Measurements from ENCODE around the gene MEG3.

Gene MEG3

GRCh38 chr14:100864206-100864605 is 38.3 kb downstream of the MEG3 start:
- Histone ChIP-seq H3K9ac (ENCODE audit: insufficient read length) (no peak overlapping the region), H3K27ac (no peak overlapping the region)
- TF ChIP-seq POLR2AphosphoS5 (IDR thresholded peaks at IDR 0.05; ENCODE audit: borderline replicate concordance, low read depth, low read length) (no peak), EZH2 (IDR thresholded peaks at IDR 0.05) (no peak), FOXP2 (optimal IDR thresholded peaks at IDR 0.05; ENCODE audit: control extremely low read depth, extremely low read length, insufficient read depth) (no peak)

GRCh38 chr14:100864960-100865681 is 39.2 kb downstream of the MEG3 start:
- Histone ChIP-seq H3K9ac (ENCODE audit: insufficient read length) (no peak overlapping the region), H3K36me3 (ENCODE audit: insufficient read depth, low read length) (no peaks in the 10 kb centered on the region; the same call in 1 of the 2 replicates), H3K27ac (no peak overlapping the region), H3K9me3 (ENCODE audit: low read depth, low read length) (no peaks in the 10 kb centered on the region), H3K4me3 (no peak overlapping the region)
- TF ChIP-seq POLR2AphosphoS5 (IDR thresholded peaks at IDR 0.05; ENCODE audit: borderline replicate concordance, low read depth, low read length) (no peak), FOXP2 (optimal IDR thresholded peaks at IDR 0.05; ENCODE audit: control extremely low read depth, extremely low read length, insufficient read depth) (no peak), EZH2 (IDR thresholded peaks at IDR 0.05) (no peak)
- no peak for DNase-seq (ENCODE audit: low read depth, low spot score)

More at GRCh38 chr14:100864206-100864605, 38.3 kb downstream of the MEG3 start:
- Histone ChIP-seq H3K9me3 (ENCODE audit: low read depth, low read length) (no peaks in the 10 kb centered on the region), H3K36me3 (ENCODE audit: insufficient read depth, low read length) (no peaks in the 10 kb centered on the region; the same call in 1 of the 2 replicates), H3K4me3 (no peak overlapping the region)
- DNase-seq (ENCODE audit: low read depth, low spot score): no peak

GRCh38 chr14:100865682-100866591 is 40.0 kb downstream of the MEG3 start:
- H3K4me3 ChIP-seq: no peak overlapping the region
- no peak for DNase-seq (ENCODE audit: low read depth, low spot score)
- TF ChIP-seq EZH2 (IDR thresholded peaks at IDR 0.05) (no peak), FOXP2 (optimal IDR thresholded peaks at IDR 0.05; ENCODE audit: control extremely low read depth, extremely low read length, insufficient read depth) (no peak), POLR2AphosphoS5 (IDR thresholded peaks at IDR 0.05; ENCODE audit: borderline replicate concordance, low read depth, low read length) (no peak)
- no peaks in the 10 kb centered on the region for H3K9me3 ChIP-seq (ENCODE audit: low read depth, low read length)
- H3K36me3 ChIP-seq (ENCODE audit: insufficient read depth, low read length): no peaks in the 10 kb centered on the region; the same call in 1 of the 2 replicates
- no peak overlapping the region for H3K9ac ChIP-seq (ENCODE audit: insufficient read length)
- H3K27ac ChIP-seq: no peak overlapping the region

DNA sequence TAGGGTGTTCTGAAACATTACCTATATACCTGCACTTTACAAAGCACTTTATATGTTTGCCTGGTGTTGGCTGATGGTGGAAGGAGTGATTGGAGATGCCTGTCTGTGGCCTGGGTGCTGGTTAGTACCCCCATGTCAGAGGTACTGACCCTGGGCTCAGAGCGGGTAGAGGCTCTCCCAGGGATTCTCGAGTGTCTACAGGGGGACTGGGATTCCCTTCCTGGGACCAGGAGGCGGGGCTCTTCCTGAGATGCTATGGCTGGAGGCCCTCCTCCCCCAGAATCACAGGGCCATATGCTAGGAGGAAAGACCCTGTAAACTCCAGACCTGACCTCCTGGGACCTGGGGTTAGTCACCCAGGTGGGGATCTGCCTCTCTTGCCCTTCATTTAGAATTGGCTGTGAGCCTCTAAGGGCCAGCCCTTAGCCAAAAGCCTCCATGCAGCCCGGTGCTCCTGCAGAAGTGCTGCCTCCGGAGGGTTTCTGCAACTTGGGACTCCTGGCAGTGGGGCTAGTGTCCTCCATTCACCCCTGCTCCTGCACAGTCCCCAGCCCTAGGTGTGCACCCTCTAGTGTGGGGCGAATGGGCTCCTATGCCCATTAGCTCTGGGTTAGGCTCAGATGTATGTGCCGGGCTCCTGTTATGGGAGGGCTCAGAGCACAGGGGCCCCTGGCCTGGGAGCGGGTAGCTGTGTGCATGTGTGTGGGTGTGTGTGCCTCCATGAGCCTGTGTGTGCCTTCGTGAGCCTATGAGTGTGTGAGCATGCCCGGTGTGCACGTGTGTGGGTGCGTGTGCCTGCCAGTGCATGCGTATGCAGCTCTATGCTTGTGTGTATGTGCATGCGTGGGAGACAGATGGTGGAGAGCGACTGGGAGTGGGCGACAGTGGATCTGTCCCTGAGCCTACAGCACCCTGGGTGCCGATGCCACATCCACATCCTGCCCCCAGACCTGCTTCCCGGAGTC is 41.0 kb downstream of the MEG3 start:
- no peaks in the 10 kb centered on the region for H3K9me3 ChIP-seq (ENCODE audit: low read depth, low read length)
- no peak for DNase-seq (ENCODE audit: low read depth, low spot score)
- H3K4me3 ChIP-seq: no peak overlapping the region
- TF ChIP-seq FOXP2 (optimal IDR thresholded peaks at IDR 0.05; ENCODE audit: control extremely low read depth, extremely low read length, insufficient read depth) (no peak), POLR2AphosphoS5 (IDR thresholded peaks at IDR 0.05; ENCODE audit: borderline replicate concordance, low read depth, low read length) (no peak), EZH2 (IDR thresholded peaks at IDR 0.05) (no peak)
- no peak overlapping the region for H3K9ac ChIP-seq (ENCODE audit: insufficient read length)
- H3K36me3 ChIP-seq (ENCODE audit: insufficient read depth, low read length): no peaks in the 10 kb centered on the region; the same call in 1 of the 2 replicates
- H3K27ac ChIP-seq: no peak overlapping the region

GRCh38 chr14:100867631-100868315 is 41.9 kb downstream of the MEG3 start:
- TF ChIP-seq FOXP2 (optimal IDR thresholded peaks at IDR 0.05; ENCODE audit: control extremely low read depth, extremely low read length, insufficient read depth) (no peak), EZH2 (IDR thresholded peaks at IDR 0.05) (no peak), POLR2AphosphoS5 (IDR thresholded peaks at IDR 0.05; ENCODE audit: borderline replicate concordance, low read depth, low read length) (no peak)
- Histone ChIP-seq H3K9ac (ENCODE audit: insufficient read length) (no peak overlapping the region), H3K4me3 (no peak overlapping the region), H3K27ac (no peak overlapping the region), H3K9me3 (ENCODE audit: low read depth, low read length) (no peaks in the 10 kb centered on the region), H3K36me3 (ENCODE audit: insufficient read depth, low read length) (no peaks in the 10 kb centered on the region)
- DNase-seq (ENCODE audit: low read depth, low spot score): no peak

GRCh38 chr14:100868621-100869370 is 42.9 kb downstream of the MEG3 start:
- no peak overlapping the region for H3K27ac ChIP-seq

More at GRCh38 chr14:100868621-100869370, 42.9 kb downstream of the MEG3 start:
- no peaks in the 10 kb centered on the region for H3K36me3 ChIP-seq (ENCODE audit: insufficient read depth, low read length)
- TF ChIP-seq FOXP2 (optimal IDR thresholded peaks at IDR 0.05; ENCODE audit: control extremely low read depth, extremely low read length, insufficient read depth): no peak
- TF ChIP-seq EZH2 (IDR thresholded peaks at IDR 0.05): no peak
- TF ChIP-seq POLR2AphosphoS5 (IDR thresholded peaks at IDR 0.05; ENCODE audit: borderline replicate concordance, low read depth, low read length): no peak
- H3K4me3 ChIP-seq: no peak overlapping the region
- DNase-seq (ENCODE audit: low read depth, low spot score): no peak
- H3K9me3 ChIP-seq (ENCODE audit: low read depth, low read length): no peaks in the 10 kb centered on the region
- H3K9ac ChIP-seq (ENCODE audit: insufficient read length): no peak overlapping the region

All from SK-N-MC (cell line).